CD4-positive, alpha-beta T cell treated with Interleukin-4 for 4 hours (primary cell): Measurements from ENCODE around the gene KCNMB4.

Experiments
- DNase-seq: peaks from one replicate; pipeline ENCODE4 v3.0.0-alpha.2; 2020

Gene KCNMB4

GRCh38 chr12:70448371-70448770 is 82.3 kb downstream of the KCNMB4 start:
- no peak for DNase-seq

DNA sequence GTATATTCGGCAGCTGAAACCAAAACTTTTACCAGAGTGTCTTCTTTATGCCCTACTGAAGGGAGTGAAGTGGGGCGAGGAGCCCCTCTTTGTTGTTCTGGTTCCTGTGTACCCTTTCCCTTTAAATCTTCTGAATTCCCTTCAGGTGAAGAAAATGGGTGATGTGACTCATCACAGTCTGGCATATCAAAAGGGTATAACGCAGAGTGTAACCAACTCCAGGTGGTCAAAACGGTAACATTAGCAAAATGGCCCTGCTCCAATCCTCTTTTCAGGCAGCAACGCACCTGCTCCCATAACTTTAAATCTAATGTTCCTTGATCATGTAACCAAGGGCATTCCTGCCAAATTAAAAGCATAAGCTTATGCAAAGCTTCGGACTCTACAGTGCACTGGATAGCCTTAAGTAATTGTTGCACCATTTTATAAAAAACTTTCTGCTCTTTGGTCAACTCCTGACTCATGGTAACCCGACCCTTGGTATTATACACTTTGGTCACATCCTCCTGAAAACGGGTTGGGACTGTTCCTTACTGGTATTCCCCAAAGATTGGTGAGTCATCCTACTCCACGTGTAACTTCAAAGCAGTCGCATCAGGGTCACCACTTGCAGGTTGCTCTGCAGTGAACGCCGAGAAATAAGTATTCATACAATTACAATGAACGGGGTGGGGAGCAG is 83.1 kb downstream of the KCNMB4 start:
- no peak for DNase-seq

- no peak for DNase-seq
Measured at GRCh38 chr12:70449753-70450341, 83.8 kb downstream of the KCNMB4 start.

GRCh38 chr12:70451528-70451927 is 85.4 kb downstream of the KCNMB4 start:
- no peak for DNase-seq

DNA sequence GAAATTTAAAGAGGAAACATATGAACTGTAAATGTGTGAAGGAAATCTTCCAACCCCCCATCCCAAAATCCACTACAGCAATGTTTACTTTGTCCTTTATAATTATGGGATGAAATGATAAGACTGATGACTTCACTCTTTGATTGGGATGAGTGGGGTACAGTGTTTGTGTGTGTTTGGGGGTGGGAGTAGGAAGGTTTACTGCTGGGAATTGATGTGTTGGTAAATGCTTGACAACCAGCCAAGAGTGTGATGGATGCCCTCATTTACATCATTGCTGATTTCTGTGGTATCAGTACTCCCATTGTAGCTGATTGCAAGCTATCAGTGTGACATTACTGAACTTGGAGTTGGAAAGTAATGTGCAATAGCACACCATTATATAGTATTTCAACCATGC is 90.9 kb downstream of the KCNMB4 start:
- no peak for DNase-seq

DNA sequence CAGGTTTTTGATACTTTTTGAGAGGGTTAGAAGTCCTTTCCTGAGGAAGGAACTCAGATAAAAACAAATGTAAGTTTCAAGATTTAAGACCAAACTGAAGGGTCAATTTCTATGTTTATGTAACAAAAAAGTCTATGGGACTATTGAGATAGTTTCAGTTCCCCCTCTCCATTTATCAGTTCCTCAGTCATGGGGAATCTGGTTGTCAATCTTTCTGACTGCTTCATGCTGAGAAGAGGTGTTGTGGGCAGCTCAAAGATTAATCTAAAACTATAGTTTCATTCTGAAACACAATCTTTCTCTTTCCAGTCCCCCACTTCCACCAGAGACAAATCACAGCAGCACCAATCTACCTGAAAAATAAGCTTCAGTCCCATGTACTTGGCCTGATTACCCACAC is 93.7 kb downstream of the KCNMB4 start:
- no peak for DNase-seq

GRCh38 chr12:70463997-70464396 is 97.9 kb downstream of the KCNMB4 start:
- DNase-seq: no peak

GRCh38 chr12:70466753-70467152 is 100.7 kb downstream of the KCNMB4 start:
- no peak for DNase-seq

GRCh38 chr12:70467476-70467875 is 101.4 kb downstream of the KCNMB4 start:
- no peak for DNase-seq

GRCh38 chr12:70467918-70468733 is 102.0 kb downstream of the KCNMB4 start:
- DNase-seq: no peak

- DNase-seq: no peak
Measured at GRCh38 chr12:70468741-70469140, 102.7 kb downstream of the KCNMB4 start.

- DNase-seq: no peak
Measured at GRCh38 chr12:70469221-70469820, 103.2 kb downstream of the KCNMB4 start.

DNA sequence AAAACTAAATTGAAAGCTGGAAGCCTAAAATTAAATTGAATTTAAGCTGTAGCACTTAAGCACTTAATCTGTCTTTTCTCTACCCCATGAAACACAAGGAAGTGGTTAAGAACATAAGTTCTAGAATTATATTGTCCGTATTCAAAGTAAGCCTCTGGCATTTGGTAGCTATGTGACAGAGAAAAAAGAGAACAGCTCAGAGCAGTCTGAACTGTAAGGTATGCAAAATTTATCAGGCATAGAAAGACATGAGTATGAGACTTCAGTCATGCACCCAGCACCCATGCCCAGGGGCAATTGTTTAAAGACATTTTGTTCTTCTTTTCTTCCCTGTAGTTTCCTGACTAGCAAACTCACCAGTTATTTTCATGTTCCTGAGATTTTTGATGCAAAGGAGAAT is 116.7 kb downstream of the KCNMB4 start:
- no peak for DNase-seq
